Measurements from ENCODE around the gene PROSER3.
A peak's percentile ranks its signal among the peaks of the same experiment; 100 is the strongest.

Gene PROSER3

GRCh38 chr19:35738021-35738886, 19.7 kb upstream of the PROSER3 start:
- no peak for DNase-seq (ENCODE audit: low read depth in 2 of 2)

- DNase-seq (ENCODE audit: low read depth in 2 of 2): no peak
Observed at GRCh38 chr19:35738887-35739229, 19.1 kb upstream of the PROSER3 start.

GRCh38 chr19:35739275-35740107, 18.5 kb upstream of the PROSER3 start:
- DNase-seq (ENCODE audit: low read depth in 2 of 2): no peak

- no peak for DNase-seq (ENCODE audit: low read depth in 2 of 2)
Observed at GRCh38 chr19:35740108-35740422, 17.9 kb upstream of the PROSER3 start.

- peak; percentile 96 to 97 for DNase-seq (ENCODE audit: low read depth in 2 of 2)
Observed at GRCh38 chr19:35740423-35741202, 17.4 kb upstream of the PROSER3 start.

- no peak for DNase-seq (ENCODE audit: low read depth in 2 of 2)
Observed at GRCh38 chr19:35741203-35741515, 16.8 kb upstream of the PROSER3 start.

GRCh38 chr19:35742121-35742724, 15.8 kb upstream of the PROSER3 start, which contains the start of gene IGFLR1:
Gene IGFLR1, minus strand, starts transcription at chr19:35742452. Its CDS starts 1,272 bp downstream, at chr19:35741180.
- peak; percentile 67 to 74 for DNase-seq (ENCODE audit: low read depth in 2 of 2)

- no peak for DNase-seq (ENCODE audit: low read depth in 2 of 2)
Observed at GRCh38 chr19:35743640-35744429, 14.1 kb upstream of the PROSER3 start.

- DNase-seq (ENCODE audit: low read depth in 2 of 2): peak; percentile 86 to 89
Observed at GRCh38 chr19:35744430-35745327, 13.3 kb upstream of the PROSER3 start.

- peak; percentile 96 to 97 for DNase-seq (ENCODE audit: low read depth in 2 of 2)
Observed at GRCh38 chr19:35745328-35746086, 12.5 kb upstream of the PROSER3 start, which contains the start of the genes PSENEN and U2AF1L4. Gene PSENEN, plus strand, starts transcription at chr19:35745651. Its CDS starts 280 bp downstream, at chr19:35745931. Gene U2AF1L4, minus strand, starts transcription at chr19:35745418. Its CDS starts 27 bp downstream, at chr19:35745391.

GRCh38 chr19:35746087-35746462, 11.9 kb upstream of the PROSER3 start:
- no peak for DNase-seq (ENCODE audit: low read depth in 2 of 2)

- DNase-seq (ENCODE audit: low read depth in 2 of 2): no peak
Observed at GRCh38 chr19:35746531-35746930, 11.4 kb upstream of the PROSER3 start.

GRCh38 chr19:35748106-35749020, 9.6 kb upstream of the PROSER3 start, which contains the start of gene LIN37:
Gene LIN37, plus strand, starts transcription at chr19:35748576. Its CDS starts 149 bp downstream, at chr19:35748725.
- DNase-seq (ENCODE audit: low read depth in 2 of 2): peak; percentile 96 to 98

GRCh38 chr19:35750167-35750566, 7.8 kb upstream of the PROSER3 start:
- DNase-seq (ENCODE audit: low read depth in 2 of 2): no peak

GRCh38 chr19:35751839-35752745, 5.9 kb upstream of the PROSER3 start:
- DNase-seq (ENCODE audit: low read depth in 2 of 2): no peak

- DNase-seq (ENCODE audit: low read depth in 2 of 2): no peak
Observed at GRCh38 chr19:35752746-35753350, 5.1 kb upstream of the PROSER3 start.

Data from stimulated activated CD8-positive, alpha-beta memory T cell treated with anti-CD3 and anti-CD28 coated beads, Interleukin-15, amount 100 ng/mL, for 48 hours (primary cell).